Neural cell (in vitro differentiated cells): Measurements from ENCODE around the gene RNF44. TPM values are rescaled to one million over a fixed set of nuclear protein-coding genes. Genes with fewer than 3 reads are reported as not detected.

Experiments used
- H2AFZ ChIP-seq: fragments of 200-600, 300-800 bp; sonication (generic), shearing (Covaris generic); 2 replicates; pipeline ENCODE4 v1.6.0; 2014; ENCODE audit warnings: low read depth, mild to moderate bottlenecking, antibody characterized with exemption, low read length, moderate library complexity
- H3F3A ChIP-seq: fragments of 200-600 bp; shearing (Covaris generic); 2 replicates; pipeline ENCODE4 v1.6.1; 2016; ENCODE audit warnings: mild to moderate bottlenecking, moderate library complexity, mixed read lengths, antibody characterized with exemption, low read length; ENCODE audit not compliant: insufficient read depth, poor library complexity, severe bottlenecking
- H3K27ac ChIP-seq: fragments of 200-600, 300-800 bp; sonication (generic), shearing (Covaris generic); 2 replicates; pipeline ENCODE4 v1.5.1; 2014; ENCODE audit warnings: mild to moderate bottlenecking, low read length, moderate library complexity
- H3K27me3 ChIP-seq: fragments of 300-800, 200-600 bp; sonication (generic), shearing (Covaris generic); 2 replicates; pipeline ENCODE4 v1.6.0; 2014; ENCODE audit warnings: mild to moderate bottlenecking, low read depth, low read length, moderate library complexity; ENCODE audit not compliant: insufficient read depth
- H3K36me3 ChIP-seq: fragments of 300-800, 200-600 bp; sonication (generic), shearing (Covaris generic); 2 replicates; pipeline ENCODE4 v1.5.1; 2014; ENCODE audit warnings: mild to moderate bottlenecking, antibody characterized with exemption, low read length, moderate library complexity; ENCODE audit not compliant: insufficient read depth
- H3K4me2 ChIP-seq: fragments of 300-800, 200-600 bp; sonication (generic), shearing (Covaris generic); 2 replicates; pipeline ENCODE4 v1.6.0; 2014; ENCODE audit warnings: mild to moderate bottlenecking, low read length
- H3K4me3 ChIP-seq: fragments of 300-800, 200-600 bp; sonication (generic), shearing (Covaris generic); 2 replicates; pipeline ENCODE4 v1.5.1; 2014; ENCODE audit warnings: mild to moderate bottlenecking, low read length, moderate library complexity
- H3K79me2 ChIP-seq: fragments of 200-600 bp; shearing (Covaris generic); replicated peaks from 2 replicates; pipeline ENCODE4 v1.6.0; 2014; ENCODE audit warnings: mild to moderate bottlenecking, low read length, moderate library complexity; ENCODE audit not compliant: insufficient read depth
- H3K9ac ChIP-seq: fragments of 300-800, 200-600 bp; sonication (generic), shearing (Covaris generic); 2 replicates; pipeline ENCODE4 v1.6.1; 2016; ENCODE audit warnings: mild to moderate bottlenecking, low read length, mixed read lengths
- H3K9me2 ChIP-seq: fragments of 200-600 bp; shearing (Covaris generic); 2 replicates; pipeline ENCODE4 v1.6.1; 2016; ENCODE audit warnings: mild to moderate bottlenecking, low read length, mixed read lengths; ENCODE audit not compliant: insufficient read depth
- H3K9me3 ChIP-seq: fragments of 200-600, 300-800 bp; sonication (generic), shearing (Covaris generic); 2 replicates; pipeline ENCODE4 v1.6.1; 2016; ENCODE audit warnings: mild to moderate bottlenecking, mixed run types, low read length, moderate library complexity, mixed read lengths
- H4K20me1 ChIP-seq: fragments of 200-600 bp; shearing (Covaris generic); 2 replicates; pipeline ENCODE4 v1.6.1; 2016; ENCODE audit warnings: mild to moderate bottlenecking, mixed run types; ENCODE audit not compliant: insufficient read depth
- CTCF ChIP-seq: fragments of 450-650 bp; IDR thresholded peaks from 2 replicates; pipeline ENCODE4 v1.5.1; 2014; ENCODE audit warnings: antibody characterized with exemption, mild to moderate bottlenecking, moderate library complexity; ENCODE audit not compliant: poor library complexity, severe bottlenecking
- EP300 ChIP-seq: fragments of 450-650 bp; conservative IDR thresholded peaks from 2 replicates; pipeline ENCODE4 v1.6.1; 2014; ENCODE audit warnings: antibody characterized with exemption, mild to moderate bottlenecking, moderate library complexity; ENCODE audit not compliant: poor library complexity, severe bottlenecking
- EZH2 ChIP-seq: fragments of 200-600, 300-800 bp; shearing (Covaris generic), sonication (generic); IDR thresholded peaks from 2 replicates; pipeline ENCODE4 v1.6.1; 2014; ENCODE audit warnings: antibody characterized with exemption, low read length, borderline replicate concordance, mild to moderate bottlenecking; ENCODE audit not compliant: insufficient read depth, poor library complexity, severe bottlenecking
- MXI1 ChIP-seq: fragments of 450-650 bp; conservative IDR thresholded peaks from 2 replicates; pipeline ENCODE4 v1.6.1; 2014; ENCODE audit warnings: antibody characterized with exemption, mild to moderate bottlenecking; ENCODE audit not compliant: poor library complexity, severe bottlenecking
- POLR2AphosphoS5 ChIP-seq: IDR thresholded peaks from 2 replicates; pipeline ENCODE4 v1.6.1; 2012
- RAD21 ChIP-seq: fragments of 450-650 bp; conservative IDR thresholded peaks from 2 replicates; pipeline ENCODE4 v1.6.1; 2014; ENCODE audit warnings: antibody characterized with exemption, mild to moderate bottlenecking, moderate library complexity
- REST ChIP-seq: IDR thresholded peaks from 2 replicates; pipeline ENCODE4 v1.6.1; 2012; ENCODE audit warnings: borderline replicate concordance
- SMC3 ChIP-seq: fragments of 450-650 bp; conservative IDR thresholded peaks from 2 replicates; pipeline ENCODE4 v1.6.1; 2014; ENCODE audit warnings: antibody characterized with exemption, mild to moderate bottlenecking, moderate library complexity; ENCODE audit not compliant: poor library complexity
- TAF1 ChIP-seq: IDR thresholded peaks from 2 replicates; pipeline ENCODE4 v1.6.1; 2012; ENCODE audit warnings: low read depth
- polyA minus RNA-seq: library from RNA; depleted of rRNA, polyadenylated mRNA; stranded (reverse); fragments of >200 nt; gene quantifications from 2 replicates; pipeline ENCODE4 v1.2.3, GENCODE V29; 2014
- polyA plus RNA-seq: library from polyadenylated mRNA; depleted of rRNA; stranded (reverse); fragments of >200 nt; gene quantifications from 2 replicates; pipeline ENCODE4 v1.2.3, GENCODE V29; 2014

Gene RNF44
- polyA plus RNA-seq = 22.2 and 27.0 TPM in 2 replicates
- 25.1 and 33.0 TPM in 2 replicates for polyA minus RNA-seq

GRCh38 chr5:176536902-176537553 is at the start of gene RNF44:
Gene RNF44, minus strand, starts transcription at chr5:176537402. Its CDS starts 4,930 bp downstream, at chr5:176532472.
- H3K9me3 ChIP-seq = no peaks in the 10 kb centered on the region
- peaks cover 19% of the 10 kb centered on the region for H4K20me1 ChIP-seq
- H3K9me2 ChIP-seq = no peaks in the 10 kb centered on the region
- peaks cover 49% of the 10 kb centered on the region for H3K79me2 ChIP-seq
- H3K27ac ChIP-seq = peak within 1 kb of the TSS; percentile 99
- peak within 1 kb of the TSS; percentile 96 for H3K9ac ChIP-seq
- H3F3A ChIP-seq = no peaks in the 10 kb centered on the region
- peak within 1 kb of the TSS; percentile 77 for H2AFZ ChIP-seq
- peak within 1 kb of the TSS; percentile 94 for H3K4me2 ChIP-seq
- H3K4me3 ChIP-seq = peak within 1 kb of the TSS; percentile 99
- H3K36me3 ChIP-seq = no peaks in the 10 kb centered on the region
- H3K27me3 ChIP-seq = no peaks in the 10 kb centered on the region
- no peak for TF ChIP-seq EZH2
- peak; percentile 92 for TF ChIP-seq POLR2AphosphoS5
- peak; percentile 51 for TF ChIP-seq TAF1
- TF ChIP-seq MXI1 = peak; percentile 12
- TF ChIP-seq RAD21 = no peak
- TF ChIP-seq REST = peak; percentile 81
- no peak for TF ChIP-seq SMC3
- no peak for TF ChIP-seq EP300

DNA sequence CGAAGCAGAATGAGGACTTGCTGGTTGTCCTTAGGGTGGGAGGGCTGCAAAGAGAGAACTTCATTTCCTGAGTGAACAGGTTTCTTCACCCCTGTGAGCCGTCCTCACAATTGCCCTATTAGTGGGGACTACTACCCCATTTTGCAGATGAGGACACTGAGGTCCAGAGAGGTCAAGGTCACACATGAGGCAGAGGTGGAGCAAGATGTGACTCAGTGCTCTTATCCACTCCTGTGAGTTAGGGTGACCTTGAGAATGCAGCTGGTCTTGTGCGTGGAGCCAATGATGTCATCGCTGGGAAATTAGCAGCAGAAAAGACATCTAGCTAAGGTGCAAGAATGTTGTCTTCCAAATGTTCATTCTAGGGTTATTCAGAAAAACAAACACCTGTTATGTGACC is 45.9 kb upstream of the RNF44 start:
- Histone ChIP-seq H3K9me2 (no peaks in the 10 kb centered on the region), H3K9ac (no peak overlapping the region)

DNA sequence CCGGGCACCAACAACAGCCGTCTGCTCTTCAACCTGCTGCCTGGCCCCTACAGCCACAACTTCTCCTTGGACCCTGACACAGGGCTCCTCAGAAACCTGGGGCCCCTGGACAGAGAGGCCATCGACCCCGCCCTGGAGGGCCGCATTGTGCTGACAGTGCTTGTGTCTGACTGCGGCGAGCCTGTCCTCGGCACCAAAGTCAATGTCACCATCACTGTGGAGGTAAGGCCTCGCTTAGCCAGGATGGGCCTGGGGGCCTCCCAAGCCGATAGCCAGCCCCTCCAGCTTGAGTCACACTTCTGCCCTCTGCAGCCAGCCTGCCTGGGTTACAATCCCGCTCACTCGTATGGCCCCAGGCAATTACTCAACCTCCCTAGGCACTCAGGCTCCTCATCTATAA is 44.2 kb upstream of the RNF44 start:
- Histone ChIP-seq H3K4me3 (no peak overlapping the region), H3K27ac (no peak overlapping the region)

More for the DNA sequence above, 45.9 kb upstream of the RNF44 start:
- H3K79me2 ChIP-seq = no peaks in the 10 kb centered on the region
- H3K27ac ChIP-seq = no peak overlapping the region
- no peak overlapping the region for H3K4me2 ChIP-seq
- TF ChIP-seq EP300 (no peak), MXI1 (no peak), RAD21 (no peak)
- H3K4me3 ChIP-seq = no peak overlapping the region
- no peaks in the 10 kb centered on the region for H3K27me3 ChIP-seq
- no peak overlapping the region for H2AFZ ChIP-seq
- no peaks in the 10 kb centered on the region for H3K36me3 ChIP-seq
- H3K9me3 ChIP-seq = peaks cover 2% of the 10 kb centered on the region
- no peaks in the 10 kb centered on the region for H4K20me1 ChIP-seq
- H3F3A ChIP-seq = no peaks in the 10 kb centered on the region

More for the DNA sequence above, 44.2 kb upstream of the RNF44 start:
- Histone ChIP-seq H4K20me1 (no peaks in the 10 kb centered on the region), H3K9me2 (no peaks in the 10 kb centered on the region), H3K9ac (no peak overlapping the region), H3K27me3 (no peaks in the 10 kb centered on the region), H3K4me2 (no peak overlapping the region), H3F3A (no peaks in the 10 kb centered on the region), H3K79me2 (no peaks in the 10 kb centered on the region), H3K36me3 (no peaks in the 10 kb centered on the region), H2AFZ (no peak overlapping the region), H3K9me3 (peaks cover 2% of the 10 kb centered on the region)
- TF ChIP-seq CTCF (no peak), SMC3 (no peak), MXI1 (no peak), EP300 (no peak), POLR2AphosphoS5 (no peak), REST (no peak), TAF1 (no peak), EZH2 (no peak), RAD21 (no peak)
